GM21381 (cell line): ENCODE data around the gene PDE8A.

ENCODE experiments used
- ATAC-seq: cut with Tn5 transposase; IDR thresholded peaks from one replicate; pipeline ENCODE4 v1.9.1; 2021; ENCODE audit warnings: mild to moderate bottlenecking, moderate library complexity; ENCODE audit not compliant: unreplicated experiment

Gene PDE8A

DNA sequence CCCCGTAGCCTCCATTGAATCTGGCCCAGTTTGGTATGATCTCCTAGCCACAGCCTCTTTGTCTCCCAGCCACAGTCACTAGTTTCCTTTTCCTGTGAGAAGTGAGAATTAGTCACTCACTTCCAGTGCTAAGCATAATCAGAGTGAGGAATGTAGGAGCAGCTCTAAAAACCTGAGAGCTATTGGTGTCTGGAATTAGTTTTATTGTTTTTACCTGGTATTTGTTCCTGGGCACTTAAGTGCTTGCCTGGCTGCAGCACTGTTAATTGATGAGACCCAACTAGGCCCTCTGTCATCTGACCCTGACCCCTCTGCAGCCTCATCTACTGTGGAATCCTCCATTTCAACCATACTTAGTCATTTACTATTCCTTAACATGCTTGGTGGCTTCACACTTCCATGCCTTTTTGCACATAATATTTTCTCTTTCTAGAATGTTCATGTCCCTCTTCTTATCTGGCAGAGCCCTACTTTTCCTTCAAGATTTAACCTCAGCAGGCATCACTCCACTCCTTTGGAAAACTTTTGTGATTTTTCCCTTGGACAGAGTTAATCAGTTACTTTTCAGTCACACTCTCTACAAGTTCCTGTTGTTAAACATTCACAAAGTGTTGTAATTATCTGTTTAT, 48.8 kb downstream of the PDE8A start:
- no peak for ATAC-seq

DNA sequence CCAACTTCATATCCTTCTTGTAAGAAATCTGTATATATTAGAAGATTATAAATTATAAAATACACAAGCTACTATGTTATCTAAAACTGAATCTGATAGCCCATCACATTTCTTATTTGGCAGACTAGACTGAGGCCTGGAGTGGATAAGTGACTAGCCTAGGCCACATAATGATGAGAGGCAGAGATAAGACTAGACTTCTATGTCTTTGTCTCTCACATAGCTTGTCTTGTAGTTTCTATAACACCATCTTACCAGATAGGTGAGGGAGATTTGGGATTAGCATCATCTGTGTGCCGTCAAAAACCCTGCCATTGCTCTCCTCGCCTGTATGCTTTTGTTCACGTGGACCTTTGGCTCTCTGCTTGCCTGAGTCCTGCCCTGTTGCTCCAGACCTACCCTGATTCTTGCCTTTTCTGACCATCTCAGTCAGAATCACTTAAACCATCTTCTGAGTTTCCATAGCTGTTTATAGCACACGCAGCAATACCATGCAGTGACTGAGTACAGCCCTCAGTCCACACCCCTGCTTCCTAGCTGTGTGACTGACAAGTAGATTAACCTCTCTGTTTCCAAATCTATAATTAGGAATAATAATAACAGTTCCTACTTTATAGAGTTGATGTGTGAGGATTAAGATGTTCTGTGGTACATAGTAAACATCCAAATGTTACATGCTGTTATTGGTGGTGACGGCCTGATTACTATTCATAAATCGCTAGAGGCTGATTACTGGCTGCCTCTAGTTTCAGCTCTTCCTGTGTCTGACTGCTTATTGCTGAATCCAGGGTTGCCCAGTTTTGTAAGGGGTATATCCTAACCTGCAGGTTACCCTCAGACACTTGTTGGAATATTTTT, 49.7 kb downstream of the PDE8A start:
- no peak for ATAC-seq

DNA sequence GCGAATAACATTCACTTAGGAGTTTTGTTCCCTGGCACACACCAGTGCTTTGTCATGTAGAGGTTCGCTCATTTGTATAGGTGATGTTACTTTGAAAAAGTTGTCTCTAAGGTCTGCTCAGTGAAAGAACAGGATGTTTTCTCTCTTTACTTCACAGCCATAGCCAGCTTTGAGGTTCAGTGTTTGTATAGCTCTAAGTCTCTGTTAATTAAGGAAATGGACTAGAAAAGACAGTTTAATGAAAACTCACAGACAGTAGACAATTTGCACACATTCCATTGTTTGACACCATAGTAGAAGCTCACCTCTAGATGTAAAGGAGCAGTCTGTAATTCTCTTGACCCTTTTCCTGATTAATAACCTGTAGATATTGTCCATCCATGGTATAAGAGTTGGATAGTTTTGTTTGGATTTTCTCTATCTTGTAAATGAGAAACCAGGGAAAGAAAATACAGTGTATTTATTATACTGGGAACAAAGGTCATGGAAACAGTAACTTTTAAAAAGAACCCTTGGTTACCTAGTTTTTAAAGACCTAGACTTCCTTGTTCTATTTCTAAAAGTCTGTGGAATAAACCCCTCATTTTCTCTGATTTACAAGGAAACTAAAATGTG, 50.4 kb downstream of the PDE8A start:
- ATAC-seq = no peak

DNA sequence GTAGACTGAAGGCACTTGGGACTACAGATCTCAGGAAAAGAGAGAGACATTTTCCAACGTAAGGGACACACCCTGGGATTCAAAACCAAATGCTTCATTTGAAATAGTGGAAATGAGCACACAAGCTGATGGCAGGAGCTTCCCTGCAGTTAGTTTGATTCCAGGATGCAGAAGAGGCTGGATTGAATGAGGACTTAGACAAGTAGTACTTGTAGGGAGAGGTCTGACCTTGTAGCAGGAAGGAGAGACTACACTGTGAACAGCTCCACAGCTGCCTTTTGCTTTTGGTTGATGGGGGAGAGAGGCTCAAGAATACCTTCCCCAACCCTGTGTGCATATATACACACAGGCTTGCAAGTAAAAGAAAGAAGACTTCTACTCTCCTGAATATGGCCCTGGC, 51.5 kb downstream of the PDE8A start:
- no peak for ATAC-seq

DNA sequence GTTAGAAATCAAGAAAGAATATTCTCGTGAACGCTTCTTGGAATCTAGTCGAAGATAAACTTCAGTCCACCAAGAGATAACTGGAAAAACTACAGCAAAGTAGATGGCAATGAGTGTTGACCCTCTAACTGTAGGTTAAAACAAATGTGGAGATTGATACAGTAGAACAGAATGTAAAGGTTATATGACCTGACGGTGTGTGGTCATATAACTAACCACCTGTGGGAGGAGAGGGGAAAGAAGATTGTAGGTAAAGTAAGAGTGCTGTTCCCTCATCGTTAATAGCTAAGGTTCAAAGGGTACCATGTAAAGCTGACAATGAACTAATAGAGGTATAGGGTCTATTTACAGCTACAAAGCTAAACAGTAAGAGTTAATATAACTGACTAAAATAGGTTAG, 52.6 kb downstream of the PDE8A start:
- ATAC-seq = no peak

DNA sequence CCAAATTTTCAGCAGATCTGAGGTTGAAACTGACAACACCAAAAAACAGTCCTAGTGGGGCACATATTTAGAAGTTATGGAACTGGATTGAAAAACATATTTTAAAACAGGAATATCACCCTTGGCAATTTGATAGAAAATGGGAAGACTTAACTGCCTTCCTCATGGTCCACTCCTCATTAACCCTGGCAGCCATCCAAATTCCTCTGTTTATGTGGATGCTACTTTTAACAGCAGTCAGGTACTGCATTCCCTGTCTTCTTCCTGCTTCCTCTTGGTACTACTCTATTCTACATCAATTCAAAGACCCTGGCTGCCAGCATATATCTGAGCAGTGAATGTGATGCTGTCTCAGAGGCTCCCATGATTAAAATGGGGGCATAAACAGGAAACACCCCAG, 54.3 kb downstream of the PDE8A start:
- no peak for ATAC-seq

DNA sequence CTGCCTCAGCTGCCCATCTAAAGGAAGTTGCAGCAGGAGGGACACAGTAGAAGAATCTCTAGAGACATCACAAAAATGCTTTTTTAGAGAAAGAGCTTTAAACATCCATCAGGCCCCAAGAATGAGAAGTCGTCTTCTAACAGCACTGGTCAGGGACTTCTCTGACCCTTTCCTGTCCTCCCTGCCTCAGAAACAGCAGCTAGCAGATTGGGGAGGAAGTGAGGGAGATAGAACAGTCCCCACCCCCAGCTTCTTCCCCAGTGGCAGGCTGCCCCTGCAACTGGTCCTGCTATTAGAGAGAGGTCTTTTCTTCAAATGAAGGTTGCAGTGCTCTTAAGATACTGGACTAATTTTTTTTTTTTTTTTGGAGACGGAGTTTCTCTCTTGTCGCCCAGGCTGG, 55.1 kb downstream of the PDE8A start:
- ATAC-seq = no peak

DNA sequence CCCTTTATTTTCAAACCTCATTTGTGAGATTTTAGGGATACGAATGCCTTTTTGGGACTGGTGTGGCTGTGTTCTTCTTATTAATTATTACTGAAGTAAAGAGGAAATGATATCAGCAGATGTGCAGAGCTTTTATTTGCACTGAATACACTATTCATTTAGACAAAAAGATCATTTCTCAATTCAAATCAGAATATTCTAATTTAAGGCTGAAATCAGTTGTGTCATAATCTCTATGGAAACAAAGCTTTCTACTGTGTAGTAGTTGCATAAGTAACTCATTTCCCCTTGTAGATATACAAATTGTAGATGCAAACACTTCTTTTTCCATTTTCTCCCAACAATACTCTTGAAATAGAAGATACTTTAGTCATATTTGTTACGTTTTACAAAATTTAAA, 56.0 kb downstream of the PDE8A start:
- ATAC-seq = no peak

DNA sequence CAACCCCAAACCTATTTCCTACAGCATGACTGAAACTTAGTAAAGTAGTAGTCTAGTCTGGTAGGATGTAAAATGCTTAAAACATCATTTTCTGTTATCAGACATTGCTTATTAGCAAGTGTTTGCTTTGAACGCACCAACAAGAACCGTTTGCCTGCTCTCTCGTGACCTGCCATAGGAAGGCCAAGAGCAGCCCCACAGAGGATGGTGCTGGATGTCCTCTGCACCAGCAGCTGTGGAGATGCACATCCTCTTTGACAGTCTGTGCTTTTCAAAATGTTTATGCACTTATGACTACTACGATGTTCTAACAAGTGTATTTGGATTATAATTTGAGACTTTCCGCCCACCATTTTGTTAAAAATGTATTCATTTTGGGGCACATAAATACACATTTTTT, 59.6 kb downstream of the PDE8A start:
- no peak for ATAC-seq

DNA sequence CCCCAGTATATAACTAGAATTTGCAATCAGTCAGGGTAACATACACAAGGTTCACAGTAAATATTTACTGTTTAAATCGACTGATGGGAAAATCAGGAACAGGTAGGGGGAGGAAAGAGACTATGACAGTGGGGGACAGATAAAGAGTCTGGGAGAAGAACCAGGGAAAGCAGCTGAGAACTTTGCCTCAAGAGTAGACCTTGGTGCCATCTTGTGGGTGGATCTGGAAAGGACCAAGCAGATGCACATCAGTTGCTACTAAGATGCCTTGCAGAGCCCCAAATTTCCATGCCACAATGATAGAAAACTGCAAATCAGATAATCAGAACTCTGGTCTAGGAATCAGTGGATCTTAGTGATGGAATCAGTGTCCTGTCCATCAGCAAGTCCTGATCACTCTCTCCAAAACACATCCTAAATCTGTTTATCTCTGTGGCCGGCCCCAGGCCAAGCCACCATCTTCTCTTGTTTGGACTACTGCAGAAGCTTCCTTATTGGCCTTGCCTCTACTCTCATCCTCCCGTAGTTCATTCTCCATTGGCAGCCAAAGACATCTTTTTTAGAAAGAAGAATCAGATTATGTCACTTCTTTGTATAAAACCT, 62.7 kb downstream of the PDE8A start:
- no peak for ATAC-seq

DNA sequence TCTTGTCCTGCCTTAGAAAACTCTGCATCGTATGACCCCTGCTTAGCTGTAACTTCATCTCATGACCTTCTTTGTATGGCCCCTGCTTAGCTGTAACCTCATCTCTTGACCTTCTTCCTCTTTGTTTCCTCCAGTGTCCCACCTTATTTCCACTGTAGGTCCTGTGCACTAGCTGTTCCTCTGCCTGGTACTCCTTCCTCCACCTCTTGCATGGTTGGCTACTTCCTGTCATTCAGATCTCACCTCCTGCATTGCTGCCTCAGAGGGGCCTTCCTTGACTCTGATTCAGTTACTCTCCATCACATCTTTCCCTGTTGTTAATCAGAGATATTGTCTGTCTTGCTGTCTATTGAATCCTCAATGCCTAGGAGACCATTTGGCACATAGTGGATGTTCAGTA, 63.2 kb downstream of the PDE8A start:
- ATAC-seq = no peak

DNA sequence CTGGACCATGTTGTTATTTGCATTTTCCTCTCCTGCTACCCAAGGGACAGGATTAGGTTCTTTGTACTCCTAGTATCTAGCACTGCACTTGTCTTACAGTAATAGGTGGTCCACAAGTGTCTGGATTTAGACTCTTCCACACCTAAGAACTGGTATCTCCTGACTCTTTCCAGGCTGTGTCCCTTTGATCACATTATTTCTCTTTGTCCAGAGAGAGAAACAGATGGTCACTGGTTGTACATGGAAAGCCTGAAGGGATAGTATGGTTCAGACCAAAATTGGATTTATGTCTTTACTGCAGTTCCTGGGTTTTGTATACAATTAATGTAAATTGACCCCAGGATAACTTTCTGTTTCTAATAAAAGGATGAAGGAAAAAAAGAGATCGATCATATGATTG, 64.0 kb downstream of the PDE8A start:
- ATAC-seq = no peak

DNA sequence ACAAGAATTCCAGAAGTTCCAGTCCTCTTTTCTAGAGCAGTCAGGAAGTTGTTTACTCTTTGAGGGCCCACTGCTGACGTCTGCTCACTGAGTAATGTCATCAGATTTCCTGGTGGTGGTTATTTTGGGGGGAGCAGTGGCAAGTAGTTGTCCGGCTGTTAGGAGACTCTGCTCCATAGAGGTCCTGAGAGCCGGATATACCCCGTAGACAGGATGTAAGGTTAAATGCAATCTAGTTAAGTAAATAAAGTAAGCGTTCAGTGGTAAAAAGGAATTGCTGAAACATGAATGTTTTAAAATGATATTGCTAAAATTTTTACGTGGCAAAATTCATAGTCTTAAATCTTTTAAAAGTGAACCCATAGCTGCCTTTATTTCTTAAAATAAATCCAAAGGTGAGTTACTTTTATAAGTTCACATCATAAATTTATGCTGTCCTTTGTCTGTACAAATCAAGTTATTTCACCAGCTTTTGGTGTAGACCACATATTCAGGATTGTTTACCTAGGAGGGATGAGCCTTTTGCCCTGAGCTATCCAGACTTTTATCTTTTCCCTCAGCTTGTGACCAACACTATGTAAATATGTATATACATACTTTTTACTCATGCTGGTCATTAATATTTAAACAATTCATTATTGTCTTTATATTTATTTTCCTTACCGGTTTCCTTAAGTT, 65.8 kb downstream of the PDE8A start:
- ATAC-seq = no peak

DNA sequence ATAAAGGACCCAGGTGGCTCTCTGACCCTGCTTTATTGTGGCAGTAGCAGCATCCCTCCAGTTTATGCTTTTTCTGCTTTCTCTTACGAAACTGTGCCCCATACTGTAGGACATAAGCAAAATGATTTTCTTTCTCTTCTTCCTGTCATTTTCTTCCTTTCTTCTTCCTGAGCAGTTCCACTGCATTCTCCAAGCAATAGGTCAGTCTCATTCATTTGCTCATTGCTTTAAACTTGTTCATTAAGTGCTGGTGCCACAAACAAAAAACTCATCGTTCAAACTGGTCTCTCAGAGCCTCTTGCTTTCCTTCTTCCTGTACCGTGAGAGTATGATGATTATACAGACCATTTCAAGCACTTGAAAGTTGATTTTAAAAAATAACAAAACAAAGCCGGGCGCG, 66.8 kb downstream of the PDE8A start:
- ATAC-seq = no peak

DNA sequence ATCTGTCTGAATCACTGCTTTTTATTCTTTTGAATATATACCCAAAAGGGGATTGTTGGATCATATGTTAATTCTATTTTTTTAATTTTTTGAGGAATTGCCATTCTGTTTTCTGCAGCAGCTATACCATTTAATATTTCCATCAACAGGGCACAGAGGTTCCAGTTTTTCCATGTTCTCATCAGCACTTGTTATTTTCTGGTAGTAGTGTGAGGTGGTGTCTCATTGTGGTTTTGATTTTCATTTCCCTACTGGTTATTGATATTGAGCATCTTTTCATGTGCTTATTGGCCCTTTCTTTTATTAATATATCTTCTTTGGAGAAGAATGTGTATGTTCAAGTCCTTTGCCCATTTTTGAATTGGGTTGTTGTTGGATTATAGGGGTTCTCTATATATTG, 68.1 kb downstream of the PDE8A start:
- no peak for ATAC-seq

DNA sequence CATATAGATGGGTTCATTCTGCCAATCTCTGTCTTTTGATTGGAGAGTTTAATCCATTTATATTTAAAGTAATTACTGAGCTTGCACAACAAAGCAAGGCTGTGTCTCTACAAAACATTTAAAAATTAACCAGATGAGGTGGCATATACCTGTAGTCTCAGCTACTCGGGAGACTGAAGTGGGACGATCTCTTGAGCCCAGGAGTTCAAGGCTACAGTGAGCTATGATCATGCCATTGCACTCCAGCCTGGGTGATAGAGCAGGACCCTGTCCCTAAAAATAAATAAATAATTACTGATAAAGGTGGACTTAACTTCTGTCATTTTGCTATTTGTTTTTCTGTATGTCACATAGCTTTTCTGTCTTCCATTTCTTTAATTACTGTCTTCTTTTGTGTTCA, 78.1 kb downstream of the PDE8A start:
- ATAC-seq = no peak

DNA sequence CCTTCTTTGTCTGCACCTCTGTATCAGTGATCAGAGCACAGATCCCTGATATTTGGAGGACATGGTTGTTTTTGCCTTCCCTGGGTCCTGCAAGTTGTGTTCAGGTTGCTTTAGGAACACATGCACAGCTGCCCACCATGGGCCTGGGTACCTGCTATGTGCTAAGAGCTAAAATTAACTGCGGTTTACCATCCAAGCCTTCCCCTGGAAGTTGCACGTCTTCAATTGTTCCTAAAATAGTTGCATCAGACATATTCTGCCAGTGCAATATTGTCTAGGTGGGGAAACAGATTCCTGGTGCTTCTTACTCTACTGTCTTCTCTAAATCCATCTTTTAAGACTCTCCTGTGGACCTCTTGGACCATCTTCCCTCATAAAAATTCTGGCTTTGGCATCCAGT, 80.9 kb downstream of the PDE8A start:
- ATAC-seq = no peak

DNA sequence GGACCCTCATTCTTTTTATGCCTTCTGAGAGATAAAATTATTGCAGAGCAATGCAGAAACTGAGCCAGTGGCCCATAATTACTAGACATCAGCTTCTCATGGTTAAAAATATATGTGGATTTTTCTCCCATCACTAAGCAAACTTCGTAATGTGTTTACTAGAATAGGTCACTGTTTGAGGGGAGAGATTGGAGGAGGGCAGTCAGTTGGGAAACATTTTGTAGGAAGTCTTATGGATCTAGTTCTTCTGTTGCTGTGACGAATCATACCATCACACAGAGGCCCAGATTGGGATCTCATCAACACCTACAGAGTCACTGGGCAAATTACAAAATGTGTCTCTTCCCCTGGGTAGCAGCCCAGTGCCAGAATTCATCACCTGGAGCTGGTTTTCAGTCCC, 81.4 kb downstream of the PDE8A start:
- no peak for ATAC-seq

DNA sequence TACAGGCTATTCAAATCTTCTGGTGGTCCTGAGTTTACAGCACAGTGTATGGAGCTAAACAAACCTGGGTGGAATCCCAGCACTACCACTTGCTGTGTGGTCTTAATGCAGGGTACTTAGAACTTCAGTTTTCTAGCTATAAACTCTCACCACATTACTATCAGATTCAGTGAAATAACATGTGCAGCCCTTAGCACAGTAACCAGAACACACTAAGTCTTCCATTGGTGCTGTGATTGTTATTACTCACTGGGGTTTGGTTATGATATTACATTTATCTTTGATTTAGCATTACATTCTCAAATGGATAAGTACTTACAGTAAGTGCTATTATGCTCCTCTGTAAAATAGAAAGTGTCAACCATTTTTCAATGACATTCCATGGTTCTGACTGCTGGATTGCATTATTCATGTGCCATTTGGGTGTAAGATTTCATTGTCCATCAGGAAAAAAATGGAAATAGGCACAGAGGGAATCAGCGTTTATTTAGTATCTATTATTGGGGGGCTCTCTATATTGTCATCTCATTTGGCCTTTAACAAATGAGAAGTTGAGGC, 81.9 kb downstream of the PDE8A start:
- no peak for ATAC-seq

DNA sequence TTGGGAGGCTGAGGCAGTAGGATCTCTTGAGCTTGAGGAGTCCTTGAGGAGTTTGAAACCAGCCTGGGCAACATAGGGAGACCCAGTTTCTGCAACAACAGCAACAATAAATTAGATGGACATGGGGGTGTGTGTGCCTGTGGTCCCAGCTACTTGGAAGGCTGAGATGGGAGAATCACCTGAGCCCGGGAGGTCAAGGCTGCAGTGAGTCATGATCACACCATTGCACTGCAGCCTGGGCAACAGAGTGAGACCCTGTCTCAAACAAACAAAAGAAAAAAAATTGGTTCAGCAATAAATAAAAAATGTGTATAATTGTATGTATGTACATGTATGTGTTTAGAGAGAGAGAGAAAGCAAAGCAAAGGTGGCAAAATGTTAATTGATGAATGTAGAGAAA, 83.1 kb downstream of the PDE8A start:
- no peak for ATAC-seq

DNA sequence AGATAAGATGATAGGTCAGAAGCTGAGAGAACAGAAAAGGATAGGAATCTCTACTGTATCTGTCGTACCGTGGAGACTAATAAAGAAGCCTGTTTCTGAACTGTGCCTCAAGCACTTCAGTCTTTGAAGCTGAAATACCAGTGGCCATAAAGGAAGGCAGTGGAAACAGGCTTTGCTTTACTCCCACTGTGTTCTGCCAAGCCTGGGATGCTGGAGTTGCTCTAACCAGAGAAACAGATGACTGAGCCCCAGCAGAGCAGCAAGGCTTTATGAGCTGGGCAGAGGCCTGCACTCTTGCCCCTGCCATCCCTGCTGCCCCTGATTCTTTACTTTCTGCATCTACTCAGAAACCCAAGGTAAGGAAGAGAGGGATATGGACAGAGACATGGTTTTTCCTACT, 89.4 kb downstream of the PDE8A start:
- ATAC-seq = no peak
